ENCODE data around the gene KDM2B. TPM values are rescaled to one million over a fixed set of nuclear protein-coding genes. Genes with fewer than 3 reads are reported as not detected.

The KDM2B gene
- total RNA-seq, 1 experiment from 2014 or later: 45.1 TPM

GRCh38 chr12:121399391-121400331 lies 181.2 kb downstream of the KDM2B start, which contains the start of gene RNF34:
Gene RNF34, plus strand, starts transcription at chr12:121400118. Its CDS starts 95 bp downstream, at chr12:121400213.
- TF ChIP-seq CTCF (conservative IDR thresholded peaks at IDR 0.05): no peak
- TF ChIP-seq EZH2 (IDR thresholded peaks at IDR 0.05; ENCODE audit: low read depth): no peak
- intact Hi-C loops (cut with micrococcal nuclease; ENCODE audit: unreplicated experiment): loop anchor here (1.0 kb wide), 1 partner anchor 47 kb away; the partner anchor contains the start of gene ANAPC5

GRCh38 chr12:121398355-121398754 lies 182.5 kb downstream of the KDM2B start:
- DNase-seq: no peak
- peaks cover 24% of the 10 kb centered on the region for H3K4me1 ChIP-seq (replicated peaks; ENCODE audit: insufficient read depth)
- peak overlapping the region; percentile 82 for H3K4me2 ChIP-seq
- no peaks in the 10 kb centered on the region for H3K27me3 ChIP-seq (ENCODE audit: insufficient read depth, low read depth)
- intact Hi-C loops (cut with micrococcal nuclease; ENCODE audit: unreplicated experiment): no loop called here
- POLR2A ChIA-PET (ENCODE audit: unreplicated experiment): interaction anchor here (0.7 kb wide), 1 partner anchor 121 kb away, joined by 13 read pairs; no protein-coding TSS in a partner anchor
- peaks cover 38% of the 10 kb centered on the region for H3K79me2 ChIP-seq (ENCODE audit: low read depth)
- no TSS peak for BruUV-seq (replicated peaks)
- no peaks in the 10 kb centered on the region for H3K9me3 ChIP-seq (ENCODE audit: insufficient read depth, low read depth)
- H3K27ac ChIP-seq: no peak overlapping the region
- H2AFZ ChIP-seq: no peak overlapping the region
- no peaks in the 10 kb centered on the region for H4K20me1 ChIP-seq (ENCODE audit: insufficient read depth)
- no peaks in the 10 kb centered on the region for H3K9me2 ChIP-seq (ENCODE audit: insufficient read depth)
- CTCF ChIA-PET: no interaction called here
- no peaks in the 10 kb centered on the region for H3K36me3 ChIP-seq (ENCODE audit: low read depth)
- 0 out of 2 replicates have a peak, but pooled peaks cover 6% of the 10 kb centered on the region for H3F3A ChIP-seq (ENCODE audit: insufficient read depth, low read depth)
- TF ChIP-seq EZH2 (IDR thresholded peaks at IDR 0.05; ENCODE audit: low read depth) (no peak), CTCF (conservative IDR thresholded peaks at IDR 0.05) (no peak)
- peak overlapping the region; percentile 84; the same call in 1 of the 2 replicates for H3K4me3 ChIP-seq

More at GRCh38 chr12:121399391-121400331, 181.2 kb downstream of the KDM2B start, which contains the start of gene RNF34:
- Histone ChIP-seq H2AFZ (peak within 1 kb of the TSS; percentile 86), H4K20me1 (ENCODE audit: insufficient read depth) (no peaks in the 10 kb centered on the region), H3K4me1 (replicated peaks; ENCODE audit: insufficient read depth) (peaks cover 24% of the 10 kb centered on the region), H3K4me3 (peak within 1 kb of the TSS; percentile 84), H3K27ac (peak within 1 kb of the TSS; percentile 49), H3K36me3 (ENCODE audit: low read depth) (no peaks in the 10 kb centered on the region), H3K9me2 (ENCODE audit: insufficient read depth) (no peaks in the 10 kb centered on the region), H3K4me2 (peak within 1 kb of the TSS; percentile 90), H3K9me3 (ENCODE audit: insufficient read depth, low read depth) (no peaks in the 10 kb centered on the region), H3F3A (ENCODE audit: insufficient read depth, low read depth) (0 out of 2 replicates have a peak, but pooled peaks cover 6% of the 10 kb centered on the region), H3K27me3 (ENCODE audit: insufficient read depth, low read depth) (no peaks in the 10 kb centered on the region), H3K79me2 (ENCODE audit: low read depth) (peaks cover 50% of the 10 kb centered on the region)
- ChIA-PET CTCF (interaction anchor here (0.6 to 1.4 kb wide), 3 partner anchors 20 to 180 kb away, joined by 3 to 5 read pairs (median 3); partner anchors contain the start of gene ANAPC5), POLR2A (ENCODE audit: unreplicated experiment) (interaction anchor here (0.5 to 0.8 kb wide), 8 partner anchors 47 to 1127 kb away, joined by 3 to 7 read pairs (median 4); partner anchors contain the start of genes ANAPC5 and RSRC2)
- peak; percentile 93 to 98 for DNase-seq
- BruUV-seq (replicated peaks): TSS peak; percentile 89

GRCh38 chr12:121397521-121397920 lies 183.3 kb downstream of the KDM2B start:
- Histone ChIP-seq H3K4me3 (no peak overlapping the region), H3K4me1 (replicated peaks; ENCODE audit: insufficient read depth) (peaks cover 24% of the 10 kb centered on the region), H3K27ac (no peak overlapping the region), H3K79me2 (ENCODE audit: low read depth) (peaks cover 31% of the 10 kb centered on the region), H3K27me3 (ENCODE audit: insufficient read depth, low read depth) (no peaks in the 10 kb centered on the region), H3K9me3 (ENCODE audit: insufficient read depth, low read depth) (no peaks in the 10 kb centered on the region), H3F3A (ENCODE audit: insufficient read depth, low read depth) (0 out of 2 replicates have a peak, but pooled peaks cover 6% of the 10 kb centered on the region), H3K9me2 (ENCODE audit: insufficient read depth) (no peaks in the 10 kb centered on the region), H3K4me2 (no peak overlapping the region), H4K20me1 (ENCODE audit: insufficient read depth) (no peaks in the 10 kb centered on the region), H2AFZ (no peak overlapping the region), H3K36me3 (ENCODE audit: low read depth) (no peaks in the 10 kb centered on the region)
- TF ChIP-seq EZH2 (IDR thresholded peaks at IDR 0.05; ENCODE audit: low read depth) (no peak), CTCF (conservative IDR thresholded peaks at IDR 0.05) (no peak)
- ChIA-PET POLR2A (ENCODE audit: unreplicated experiment) (interaction anchor here (0.6 to 0.7 kb wide), 3 partner anchors 43 to 888 kb away, joined by 3 to 13 read pairs (median 4); no protein-coding TSS in a partner anchor), CTCF (no interaction called here)
- DNase-seq: no peak
- intact Hi-C loops (cut with micrococcal nuclease; ENCODE audit: unreplicated experiment): no loop called here
- no TSS peak for BruUV-seq (replicated peaks)
